PC-9 (cell line): ENCODE data around the gene EXT2. TPM values are rescaled to one million over a fixed set of nuclear protein-coding genes. Genes with fewer than 3 reads are reported as not detected.

ENCODE experiments used
- BruUV-seq: library from RNA; stranded (reverse); fragments of 400-500 nt; replicated peaks from 2 replicates; lab custom pipeline; 2021; lab: Mats Ljungman, UMichigan
- CTCF ChIA-PET: fragments of 300-600 bp; sonication (Branson Sonifier 250); formaldehyde crosslinking; loops from one replicate; lab custom pipeline; 2022; ENCODE audit warnings: antibody characterized with exemption; lab: Charles Lee
- POLR2A ChIA-PET: fragments of 300-600 bp; sonication (Branson Sonifier 250); formaldehyde crosslinking; loops from one replicate; lab custom pipeline; 2022; ENCODE audit warnings: antibody characterized with exemption; ENCODE audit not compliant: unreplicated experiment; lab: Charles Lee
- DNase-seq, 2 experiments: peaks; one replicate each; pipeline versions ENCODE4 v3.0.0 to v3.0.0-alpha.2; 2015 to 2022; ENCODE audit warnings: mixed read lengths in 1 of 2
- H2AFZ ChIP-seq: fragments of 200-600 bp; sonication (generic); 2 replicates; pipeline ENCODE4 v1.8.1; 2017; ENCODE audit warnings: antibody characterized with exemption
- H3F3A ChIP-seq: fragments of 200-600 bp; sonication (generic); 2 replicates; pipeline ENCODE4 v1.8.1; 2017; ENCODE audit warnings: antibody characterized with exemption, mild to moderate bottlenecking, low read depth; ENCODE audit not compliant: insufficient read depth
- H3K27ac ChIP-seq: fragments of 200-600 bp; sonication (generic); 2 replicates; pipeline ENCODE4 v1.6.1; 2016; ENCODE audit warnings: mixed run types
- H3K27me3 ChIP-seq: fragments of 200-600 bp; sonication (generic); 2 replicates; pipeline ENCODE4 v1.6.1; 2016; ENCODE audit warnings: low read depth, mixed run types; ENCODE audit not compliant: insufficient read depth
- H3K36me3 ChIP-seq: fragments of 200-600 bp; sonication (generic); 2 replicates; pipeline ENCODE4 v1.6.1; 2016; ENCODE audit warnings: low read depth, mixed run types
- H3K4me1 ChIP-seq: fragments of 200-600 bp; sonication (generic); replicated peaks from 2 replicates; pipeline ENCODE4 v1.6.1; 2016; ENCODE audit warnings: mixed run types; ENCODE audit not compliant: insufficient read depth
- H3K4me2 ChIP-seq: fragments of 200-600 bp; sonication (generic); 2 replicates; pipeline ENCODE4 v1.6.1; 2017; ENCODE audit warnings: mixed run types
- H3K4me3 ChIP-seq: fragments of 200-600 bp; sonication (generic); 2 replicates; pipeline ENCODE4 v1.6.1; 2016; ENCODE audit warnings: mixed run types
- H3K79me2 ChIP-seq: fragments of 200-600 bp; sonication (generic); 2 replicates; pipeline ENCODE4 v1.6.1; 2017; ENCODE audit warnings: low read depth, mixed run types
- H3K9me2 ChIP-seq: fragments of 200-600 bp; sonication (generic); 2 replicates; pipeline ENCODE4 v1.8.1; 2017; ENCODE audit warnings: mild to moderate bottlenecking; ENCODE audit not compliant: insufficient read depth
- H3K9me3 ChIP-seq: fragments of 200-600 bp; sonication (generic); 2 replicates; pipeline ENCODE4 v1.8.1; 2016; ENCODE audit warnings: low read depth; ENCODE audit not compliant: insufficient read depth
- H4K20me1 ChIP-seq: fragments of 200-600 bp; sonication (generic); 2 replicates; pipeline ENCODE4 v1.8.1; 2017; ENCODE audit not compliant: insufficient read depth
- CTCF ChIP-seq: fragments of 200-600 bp; sonication (generic); conservative IDR thresholded peaks from 2 replicates; pipeline ENCODE4 v1.6.1; 2017; ENCODE audit warnings: mixed run types, antibody characterized with exemption, mild to moderate bottlenecking, moderate library complexity
- EZH2 ChIP-seq: fragments of 200-600 bp; sonication (generic); IDR thresholded peaks from 2 replicates; pipeline ENCODE4 v1.8.0; 2017; ENCODE audit warnings: antibody characterized with exemption, low read depth
- intact Hi-C: fragments of 100-400 bp; cut with micrococcal nuclease; formaldehyde crosslinking; loops from one replicate; pipeline ENCODE4 v1.10.0; 2022; ENCODE audit not compliant: unreplicated experiment
- total RNA-seq: library from RNA; stranded (reverse); gene quantifications from 2 replicates; pipeline ENCODE4 v1.2.3, GENCODE V29; 2021

Gene EXT2
- total RNA-seq, 1 experiment from 2014 or later: 72.4 TPM

- BruUV-seq: no TSS peak
- peaks cover 8% of the 10 kb centered on the region; the same call in 1 of the 2 replicates for H3K79me2 ChIP-seq
- no peak overlapping the region for H3K4me3 ChIP-seq
- H3K9me2 ChIP-seq: no peaks in the 10 kb centered on the region
- H3K4me1 ChIP-seq: no peaks in the 10 kb centered on the region
- no peak overlapping the region for H3K27ac ChIP-seq
- H3K9me3 ChIP-seq: no peaks in the 10 kb centered on the region
- no peaks in the 10 kb centered on the region; the same call in 1 of the 2 replicates for H3F3A ChIP-seq
- H3K4me2 ChIP-seq: no peak overlapping the region
- intact Hi-C loops: no loop called here
- TF ChIP-seq EZH2 (no peak), CTCF (no peak)
- peaks cover 6% of the 10 kb centered on the region for H4K20me1 ChIP-seq
- ChIA-PET CTCF (no interaction called here), POLR2A (no interaction called here)
- DNase-seq: no peak
- H3K36me3 ChIP-seq: no peaks in the 10 kb centered on the region; the same call in 1 of the 2 replicates
- H2AFZ ChIP-seq: no peak overlapping the region
- H3K27me3 ChIP-seq: no peaks in the 10 kb centered on the region
These were observed 12.8 kb downstream of the EXT2 start for GRCh38 chr11:44108260-44108659.

GRCh38 chr11:44110231-44110679 is 14.8 kb downstream of the EXT2 start:
- Histone ChIP-seq H3K9me3 (no peaks in the 10 kb centered on the region), H3F3A (no peaks in the 10 kb centered on the region), H3K9me2 (no peaks in the 10 kb centered on the region), H3K4me3 (no peak overlapping the region), H3K36me3 (peaks cover 1% of the 10 kb centered on the region; the same call in 1 of the 2 replicates), H3K27me3 (no peaks in the 10 kb centered on the region), H3K4me1 (no peaks in the 10 kb centered on the region), H3K79me2 (no peaks in the 10 kb centered on the region), H3K27ac (no peak overlapping the region), H2AFZ (no peak overlapping the region), H3K4me2 (no peak overlapping the region), H4K20me1 (peaks cover 6% of the 10 kb centered on the region)
- peak in 1 of 2 experiments; percentile 39 for DNase-seq
- BruUV-seq: no TSS peak
- CTCF ChIA-PET: interaction anchor here (0.8 to 1.0 kb wide), 2 partner anchors 16 to 447 kb away, joined by 3 read pairs; no protein-coding TSS in a partner anchor
- no peak for TF ChIP-seq EZH2
- TF ChIP-seq CTCF: peak; percentile 86
- POLR2A ChIA-PET: no interaction called here
- intact Hi-C loops: loop anchor here (5.0 kb wide), 1 partner anchor 427 kb away; no protein-coding TSS in a partner anchor

GRCh38 chr11:44112091-44112821 is 16.8 kb downstream of the EXT2 start:
- Histone ChIP-seq H3K9me3 (no peaks in the 10 kb centered on the region), H3K9me2 (no peaks in the 10 kb centered on the region), H3K4me2 (no peak overlapping the region), H3K27me3 (no peaks in the 10 kb centered on the region), H3K4me3 (no peak overlapping the region), H2AFZ (no peak overlapping the region), H3F3A (no peaks in the 10 kb centered on the region), H3K36me3 (0 out of 2 replicates have a peak, but pooled peaks cover 5% of the 10 kb centered on the region), H3K4me1 (no peaks in the 10 kb centered on the region), H4K20me1 (peaks cover 6% of the 10 kb centered on the region; the same call in 1 of the 2 replicates), H3K79me2 (no peaks in the 10 kb centered on the region), H3K27ac (no peak overlapping the region)
- ChIA-PET POLR2A (no interaction called here), CTCF (no interaction called here)
- TF ChIP-seq CTCF: no peak
- no peak for TF ChIP-seq EZH2
- DNase-seq: no peak
- no TSS peak for BruUV-seq
- intact Hi-C loops: loop anchor here (5.0 kb wide), 1 partner anchor 425 kb away; no protein-coding TSS in a partner anchor
